GM10266 (cell line): Measurements from ENCODE around the gene BBX.

Source experiments
- DNase-seq: peaks from one replicate; pipeline ENCODE4 v3.0.0; 2012; ENCODE audit errors: extremely low spot score
- TF ChIP-seq, protein P1 (sequence below): IDR thresholded peaks from 2 replicates; pipeline ENCODE4 v1.5.1; 2012; ENCODE audit warnings: mild to moderate bottlenecking, low read depth; ENCODE audit not compliant: control insufficient read depth, insufficient read depth; ENCODE audit errors: missing control alignments

Gene BBX

DNA sequence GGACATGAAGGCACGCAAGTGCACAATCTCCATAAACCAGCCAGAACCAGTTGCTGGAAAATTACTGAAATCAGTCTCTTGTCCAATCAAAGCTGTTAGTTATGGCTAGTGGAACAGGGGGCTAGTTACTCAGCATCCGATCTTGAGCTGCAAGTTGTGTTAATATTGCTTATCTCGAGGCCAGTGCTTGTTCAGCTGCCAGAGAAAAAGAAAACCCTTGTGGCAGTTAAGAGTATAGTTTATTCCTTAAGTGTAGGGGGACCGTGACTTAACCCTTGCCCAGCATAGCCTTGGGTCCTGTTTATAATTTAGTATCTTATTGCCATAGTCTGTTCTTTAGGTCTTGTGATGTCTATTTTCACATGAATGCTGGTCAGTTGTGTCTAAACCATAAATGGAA lies 299.5 kb downstream of the BBX start:
- no peak for DNase-seq
- TF ChIP-seq, protein P1, sequence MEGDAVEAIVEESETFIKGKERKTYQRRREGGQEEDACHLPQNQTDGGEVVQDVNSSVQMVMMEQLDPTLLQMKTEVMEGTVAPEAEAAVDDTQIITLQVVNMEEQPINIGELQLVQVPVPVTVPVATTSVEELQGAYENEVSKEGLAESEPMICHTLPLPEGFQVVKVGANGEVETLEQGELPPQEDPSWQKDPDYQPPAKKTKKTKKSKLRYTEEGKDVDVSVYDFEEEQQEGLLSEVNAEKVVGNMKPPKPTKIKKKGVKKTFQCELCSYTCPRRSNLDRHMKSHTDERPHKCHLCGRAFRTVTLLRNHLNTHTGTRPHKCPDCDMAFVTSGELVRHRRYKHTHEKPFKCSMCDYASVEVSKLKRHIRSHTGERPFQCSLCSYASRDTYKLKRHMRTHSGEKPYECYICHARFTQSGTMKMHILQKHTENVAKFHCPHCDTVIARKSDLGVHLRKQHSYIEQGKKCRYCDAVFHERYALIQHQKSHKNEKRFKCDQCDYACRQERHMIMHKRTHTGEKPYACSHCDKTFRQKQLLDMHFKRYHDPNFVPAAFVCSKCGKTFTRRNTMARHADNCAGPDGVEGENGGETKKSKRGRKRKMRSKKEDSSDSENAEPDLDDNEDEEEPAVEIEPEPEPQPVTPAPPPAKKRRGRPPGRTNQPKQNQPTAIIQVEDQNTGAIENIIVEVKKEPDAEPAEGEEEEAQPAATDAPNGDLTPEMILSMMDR = no peak

DNA sequence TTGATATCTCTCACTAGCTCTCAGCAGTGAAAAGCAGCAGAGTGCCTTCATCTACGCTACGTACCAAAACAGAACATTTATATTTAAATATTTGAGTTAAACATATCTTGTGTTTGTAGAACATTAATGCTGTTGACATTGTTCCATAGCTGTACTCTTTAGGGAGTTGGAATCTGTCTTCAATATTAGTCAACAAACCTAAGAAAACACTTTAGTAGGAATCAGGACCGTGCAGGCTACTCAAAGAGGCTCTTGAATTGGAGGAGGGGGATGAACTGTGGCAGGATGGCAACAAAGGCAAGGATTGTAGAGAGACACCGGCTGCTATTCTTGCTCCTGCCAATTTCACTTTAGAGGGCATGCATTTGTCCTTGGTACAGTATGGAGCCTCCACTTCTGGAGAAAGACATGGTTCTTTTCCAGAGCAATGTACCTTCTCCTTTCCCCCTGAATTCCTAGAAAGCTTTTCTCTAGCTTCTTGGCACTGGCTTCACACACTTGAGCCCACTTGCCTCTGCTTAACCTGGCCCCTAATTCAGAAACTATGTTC lies 302.1 kb downstream of the BBX start:
- TF ChIP-seq, protein P1 = no peak
- DNase-seq = no peak

DNA sequence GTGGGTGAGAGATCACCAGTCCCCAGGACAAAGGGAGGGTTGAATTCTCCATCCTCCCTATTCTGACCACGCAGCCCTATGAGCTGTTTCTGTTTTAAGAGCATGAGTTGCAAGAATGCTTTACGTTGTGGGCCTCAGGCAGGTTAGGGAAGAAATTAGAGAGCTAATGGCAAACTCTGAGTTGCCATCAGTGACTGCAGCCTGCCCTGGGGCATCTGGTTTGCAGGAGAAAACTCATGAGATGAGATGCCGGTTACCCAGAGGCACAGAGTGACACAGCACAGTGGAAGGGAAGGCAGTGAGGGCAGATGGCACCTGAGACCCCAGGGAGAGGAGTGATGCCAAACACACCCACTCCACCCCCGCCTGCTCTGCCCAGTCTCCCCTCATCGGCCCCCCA lies 302.8 kb downstream of the BBX start:
- TF ChIP-seq, protein P1 = no peak
- DNase-seq = no peak

DNA sequence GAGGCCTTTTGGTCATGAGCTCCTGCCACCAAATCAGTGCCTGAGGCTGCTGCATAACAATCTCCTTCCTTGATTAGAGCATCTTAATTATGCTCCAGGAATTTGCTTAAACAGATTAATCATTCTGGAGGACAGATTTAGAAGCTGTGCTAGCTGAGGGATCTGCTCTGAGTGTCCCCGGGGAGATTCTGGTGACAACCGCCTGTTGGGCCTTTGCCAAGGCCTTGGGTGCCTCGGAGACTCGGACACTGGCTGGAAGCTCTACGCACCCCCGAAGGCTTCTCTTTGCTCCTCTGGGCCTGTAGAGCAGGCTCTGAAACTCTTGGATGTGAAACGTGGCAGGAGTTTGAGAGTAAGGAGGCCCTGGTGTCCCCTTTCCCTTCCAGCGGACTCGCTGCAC lies 304.0 kb downstream of the BBX start:
- DNase-seq = no peak
- TF ChIP-seq, protein P1 = no peak

DNA sequence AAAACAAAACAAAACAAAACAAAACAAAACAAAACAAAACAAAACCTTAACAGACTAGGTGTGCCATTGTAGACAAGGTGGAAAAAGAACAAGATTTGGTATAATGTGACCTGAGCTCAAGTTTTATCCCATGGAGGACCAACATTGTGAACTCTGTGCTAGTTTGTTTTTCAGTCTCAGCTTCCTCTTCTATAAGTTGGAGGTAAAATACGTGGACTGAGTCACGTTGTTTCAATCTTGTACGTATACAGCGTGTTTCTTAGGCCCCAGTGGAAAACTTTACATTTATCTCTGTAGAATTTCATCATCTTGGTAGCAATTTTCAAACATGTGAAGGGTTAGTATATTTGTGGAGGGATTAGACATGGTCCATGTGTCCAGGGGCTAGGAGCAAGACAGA lies 306.4 kb downstream of the BBX start:
- no peak for DNase-seq
- TF ChIP-seq, protein P1 = no peak

DNA sequence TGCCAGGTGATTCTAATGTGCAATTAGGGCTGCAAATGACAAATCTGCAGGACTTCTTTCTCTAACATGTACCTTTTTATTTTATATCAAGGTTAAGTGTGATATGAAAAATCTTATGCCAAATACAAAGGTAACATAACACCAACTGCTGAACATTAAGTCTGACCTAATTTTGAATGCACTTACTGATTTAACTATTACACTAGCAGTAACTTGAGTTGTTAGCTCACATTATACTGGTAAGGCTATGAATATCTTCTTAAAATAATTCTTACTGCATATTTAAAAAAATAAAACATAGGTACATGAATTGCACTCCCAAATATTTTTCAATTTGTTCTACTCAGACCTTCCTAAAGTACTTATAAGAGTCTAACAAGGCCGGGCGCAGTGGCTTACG lies 308.8 kb downstream of the BBX start:
- no peak for DNase-seq
- TF ChIP-seq, protein P1 = no peak

DNA sequence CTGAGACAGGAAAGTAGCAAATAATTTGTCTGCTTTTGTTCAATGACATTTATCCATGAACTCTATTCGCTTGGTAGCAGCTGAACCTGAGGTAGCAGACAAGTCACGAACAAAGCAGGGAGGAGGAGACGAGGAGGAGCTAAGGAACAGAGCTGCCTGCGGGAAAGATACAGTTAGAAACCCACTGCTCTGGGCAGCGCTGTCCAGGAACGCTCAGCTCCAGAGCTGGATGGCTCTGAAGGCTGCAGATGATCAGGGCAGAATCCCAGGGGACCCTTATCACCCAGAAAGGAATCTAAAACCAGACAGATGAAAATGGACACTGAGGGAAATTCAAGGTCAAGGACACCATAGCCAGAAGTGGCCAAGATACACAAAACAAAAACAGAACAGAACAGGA lies 310.3 kb downstream of the BBX start:
- TF ChIP-seq, protein P1 = no peak

More for the DNA sequence above, 310.3 kb downstream of the BBX start:
- DNase-seq = no peak
